HepG2 (cell line): Measurements from ENCODE around the gene PTPN22. TPM values are rescaled to one million over a fixed set of nuclear protein-coding genes. Genes with fewer than 3 reads are reported as not detected.

Experiments
- ATAC-seq: fragments of 200-7000 bp; cut with Tn5 transposase; 3 replicates; pipeline ENCODE4 v1.9.1; 2020; ENCODE audit warnings: mild to moderate bottlenecking, moderate library complexity
- BruUV-seq: library from RNA; stranded (reverse); fragments of 400-500 nt; replicated peaks from 2 replicates; lab custom pipeline; 2021; lab: Mats Ljungman, UMichigan
- CTCF ChIA-PET: fragments of 300-600 bp; formaldehyde crosslinking; extraction: SDS; loops from one replicate; lab custom pipeline; 2021; ENCODE audit warnings: low total read pairs, inconsistent platforms, low intra/inter-chr PET ratio; lab: Yijun Ruan, JAX
- POLR2A ChIA-PET: fragments of 350-600 bp; sonication (Branson Sonifier 250); formaldehyde crosslinking; loops from one replicate; lab custom pipeline; 2020; ENCODE audit warnings: antibody characterized with exemption, inconsistent platforms; lab: Yijun Ruan, JAX
- DNase-seq: peaks from one replicate; pipeline ENCODE4 v3.0.0-alpha.2; 2015; ENCODE audit warnings: low spot score
- FAIRE-seq: peaks from 3 replicates; lab custom pipeline; 2011; peaks lifted over from hg19 to GRCh38; lab: Jason Lieb, UNC
- H2AFZ ChIP-seq: one replicate; pipeline ENCODE4 v1.6.1; 2011; ENCODE audit warnings: low read length, inconsistent platforms
- H3K27ac ChIP-seq: fragments of 300-600 bp; 3 replicates; pipeline ENCODE4 v1.8.0; 2011; ENCODE audit warnings: mixed run types, mild to moderate bottlenecking, mixed read lengths, low read length, inconsistent platforms; ENCODE audit not compliant: insufficient read depth; ENCODE audit errors: extremely low read length
- H3K27me3 ChIP-seq, 2 experiments: fragments of 200-600 bp in 1 of 2; 2 replicates in 1 of 2; 3 replicates in 1 of 2; pipeline versions ENCODE4 v1.6.0 to v1.8.0; 2011; ENCODE audit warnings: low read length in 2 of 2, mild to moderate bottlenecking in 2 of 2, moderate library complexity in 2 of 2, inconsistent platforms in 1 of 2; ENCODE audit not compliant: insufficient read depth in 2 of 2, control insufficient read depth in 1 of 2
- H3K36me3 ChIP-seq, 2 experiments: fragments of 200-600 bp in 1 of 2; replicated peaks in 1 of 2; 2 replicates in 1 of 2; 3 replicates in 1 of 2; pipeline versions ENCODE4 v1.5.1 to v1.8.0; 2011; ENCODE audit warnings: low read length in 2 of 2, inconsistent platforms in 1 of 2; ENCODE audit not compliant: insufficient read depth in 2 of 2, control insufficient read depth in 1 of 2
- H3K4me1 ChIP-seq: 2 replicates; pipeline ENCODE4 v1.5.1; 2012; ENCODE audit warnings: low read length, inconsistent platforms; ENCODE audit not compliant: insufficient read depth
- H3K4me2 ChIP-seq: 2 replicates; pipeline ENCODE4 v1.6.0; 2011; ENCODE audit warnings: low read depth, low read length, inconsistent platforms
- H3K4me3 ChIP-seq, 3 experiments: fragments of 200-600 bp in 1 of 3; sonication (generic), shearing (Covaris generic) in 1 of 3; replicated peaks in 1 of 3; 2 replicates each; pipeline ENCODE4 v1.5.1; 2011 to 2016; ENCODE audit warnings: low read length in 3 of 3, inconsistent platforms in 2 of 3, low read depth in 2 of 3, mild to moderate bottlenecking in 2 of 3, control low read depth in 1 of 3, mixed read lengths in 1 of 3; ENCODE audit not compliant: insufficient read depth in 1 of 3
- H3K79me2 ChIP-seq: one replicate; pipeline ENCODE4 v1.6.1; 2011; ENCODE audit warnings: low read length, inconsistent platforms; ENCODE audit not compliant: insufficient read depth
- H3K9ac ChIP-seq: 2 replicates; pipeline ENCODE4 v1.6.0; 2011; ENCODE audit warnings: mild to moderate bottlenecking, low read depth, low read length, inconsistent platforms; ENCODE audit not compliant: insufficient read depth
- H3K9me3 ChIP-seq: 2 replicates; pipeline ENCODE4 v1.5.1; 2012; ENCODE audit warnings: mild to moderate bottlenecking, low read length
- H4K20me1 ChIP-seq: 2 replicates; pipeline ENCODE4 v1.6.0; 2011; ENCODE audit warnings: inconsistent platforms, mild to moderate bottlenecking, low read length, moderate library complexity; ENCODE audit not compliant: insufficient read depth
- ARHGAP35 ChIP-seq: sonication (generic); formaldehyde crosslinking; IDR thresholded peaks from 2 replicates; pipeline ENCODE4 v1.9.0; 2022; ENCODE audit warnings: mild to moderate bottlenecking, inconsistent platforms, moderate library complexity, missing genetic modification reagents, borderline replicate concordance
- BCLAF1 ChIP-seq: fragments of 450-650 bp; IDR thresholded peaks from 2 replicates; pipeline ENCODE4 v1.6.1; 2017; ENCODE audit warnings: mild to moderate bottlenecking
- HBP1 ChIP-seq: IDR thresholded peaks from 2 replicates; pipeline ENCODE4 v1.6.1; 2016; ENCODE audit warnings: low read depth, control low read depth
- HMGXB3 ChIP-seq: sonication (generic); formaldehyde crosslinking; IDR thresholded peaks from 2 replicates; pipeline ENCODE4 v1.4.0; 2020; ENCODE audit warnings: missing genetic modification reagents, borderline replicate concordance
- MED1 ChIP-seq: sonication (generic); formaldehyde crosslinking; IDR thresholded peaks from 2 replicates; pipeline ENCODE4 v1.4.0; 2020; ENCODE audit warnings: missing genetic modification reagents
- MIER3 ChIP-seq: IDR thresholded peaks from 2 replicates; pipeline ENCODE4 v1.6.1; 2016; ENCODE audit warnings: missing compliant biosample characterization, borderline replicate concordance
- PHF20 ChIP-seq: sonication (generic); formaldehyde crosslinking; IDR thresholded peaks from 2 replicates; pipeline ENCODE4 v1.5.0; 2020; ENCODE audit warnings: mild to moderate bottlenecking, missing genetic modification reagents
- ZBTB38 ChIP-seq: sonication (generic); formaldehyde crosslinking; IDR thresholded peaks from 2 replicates; pipeline ENCODE4 v1.5.1; 2020; ENCODE audit warnings: mild to moderate bottlenecking, missing genetic modification reagents
- ZNF513 ChIP-seq: sonication (generic); formaldehyde crosslinking; conservative IDR thresholded peaks from 2 replicates; pipeline ENCODE4 v1.5.0; 2020; ENCODE audit warnings: missing genetic modification reagents
- ZNF746 ChIP-seq: sonication (generic); formaldehyde crosslinking; IDR thresholded peaks from 2 replicates; pipeline ENCODE4 v1.8.0; 2022; ENCODE audit warnings: mild to moderate bottlenecking, missing genetic modification reagents
- ZNF747 ChIP-seq: sonication (generic); formaldehyde crosslinking; IDR thresholded peaks from 2 replicates; pipeline ENCODE4 v1.8.1; 2023; ENCODE audit warnings: missing genetic modification reagents, mild to moderate bottlenecking, borderline replicate concordance
- ZNF790 ChIP-seq: sonication (generic); formaldehyde crosslinking; IDR thresholded peaks from 2 replicates; pipeline ENCODE4 v1.8.0; 2022; ENCODE audit warnings: missing genetic modification reagents, mild to moderate bottlenecking, borderline replicate concordance
- WGBS: methylation state at CpG from one replicate; pipeline ENCODE4 v1.1.6; 2017; ENCODE audit warnings: low lambda C conversion rate; 5-methylcytosine and 5-hydroxymethylcytosine counted together
- in situ Hi-C: cut with HindIII; loops from 2 replicates; pipeline ENCODE4 v1.10.0; 2017; ENCODE audit warnings: low pct_unique_long_range_greater_than_20kb; ENCODE audit not compliant: extremely low pct_ligation_motif_present
- intact Hi-C: fragments of 100-400 bp; cut with micrococcal nuclease; formaldehyde crosslinking; loops from one replicate; pipeline ENCODE4 v1.10.0; 2022; ENCODE audit not compliant: unreplicated experiment
- polyA plus RNA-seq, 8 experiments: library from polyadenylated mRNA; depleted of rRNA in 3 of 8; stranded (reverse) in 7 of 8; unstranded in 1 of 8; fragments of >200 nt; fragmentation: Illumina TruSeq in 4 of 8; extraction: Trizol in 4 of 8; gene quantifications; 2 replicates each; pipeline versions ENCODE4 v1.2.1 to v1.2.3, GENCODE V29; 2011 to 2016; ENCODE audit warnings: low read depth in 4 of 8, missing spikeins in 1 of 8, mixed read lengths in 1 of 8; ENCODE audit not compliant: insufficient read depth in 1 of 8
- total RNA-seq, 5 experiments: library from RNA; depleted of rRNA; stranded (reverse); fragments of >200 nt; fragmentation: Illumina TruSeq; extraction: Trizol; gene quantifications; 2 replicates each; pipeline ENCODE4 v1.2.3, GENCODE V29; 2016; ENCODE audit warnings: low read depth in 1 of 5

Gene PTPN22
- total and polyA plus RNA-seq, 2 of the 13 experiments (the other 11 are each of a cell fraction or from before 2014, with no cell fraction given) = not detected

- FAIRE-seq = no peak
- TF ChIP-seq ZNF746 (CRISPR knock-in tag) = no peak
- TF ChIP-seq HMGXB3 (CRISPR knock-in tag) = no peak
- TF ChIP-seq ZNF513 (CRISPR knock-in tag) = no peak
- no peak for TF ChIP-seq ZNF747 (CRISPR knock-in tag)
- TF ChIP-seq ZBTB38 = no peak
- no peak for TF ChIP-seq ZNF790
- no peak for TF ChIP-seq ARHGAP35
- TF ChIP-seq BCLAF1 = no peak
- TF ChIP-seq PHF20 = no peak
- TF ChIP-seq MED1 = no peak
- no peak for TF ChIP-seq HBP1 (CRISPR knock-in tag)
- TF ChIP-seq MIER3 (CRISPR knock-in tag) = no peak
- TF ChIP-seq, all 625 proteins: peak for 0
- Histone ChIP-seq H3K4me3 (no peak overlapping the region), H2AFZ (no peak overlapping the region), H3K4me1 (peaks cover 31% of the 10 kb centered on the region), H3K27me3 (no peaks in the 10 kb centered on the region), H3K9me3 (no peaks in the 10 kb centered on the region), H4K20me1 (peaks cover 4% of the 10 kb centered on the region; the same call in 1 of the 2 replicates), H3K79me2 (peaks cover 62% of the 10 kb centered on the region), H3K27ac (no peak overlapping the region), H3K4me2 (no peak overlapping the region), H3K9ac (no peak overlapping the region), H3K36me3 (0 out of 5 replicates have a peak, but pooled peaks cover 0 to 4% of the 10 kb centered on the region in 2 experiments)
- in situ Hi-C loops (no loop called here), intact Hi-C loops (no loop called here)
- no peak for ATAC-seq
- WGBS = 89% methylated on average over 5 of the region's 5 CpGs
- no TSS peak for BruUV-seq
- ChIA-PET POLR2A (interaction anchor here (3.4 kb wide), 1 partner anchor 25 kb away, joined by 11 read pairs; the partner anchor contains the start of gene PHTF1), CTCF (no interaction called here)
- DNase-seq = no peak
These were observed 87.3 kb downstream of the PTPN22 start for GRCh38 chr1:113784104-113784779.
